Non-pigmented ciliary epithelial cell (primary cell): ENCODE data around the gene EFCAB14.
"Not testable (repeated sequence)": the region's sequence is repeated elsewhere in the genome, so short reads cannot be mapped to it uniquely, and the experiment has no call there.

Experiments used
- DNase-seq: peaks from one replicate; pipeline ENCODE4 v3.0.0-alpha.2; 2010; ENCODE audit warnings: low read depth

EFCAB14 gene

GRCh38 chr1:46653405-46653958 lies 65.4 kb downstream of the EFCAB14 start:
- no peak for DNase-seq

GRCh38 chr1:46652321-46653100 lies 66.4 kb downstream of the EFCAB14 start:
- no peak for DNase-seq

GRCh38 chr1:46651152-46651551 lies 67.8 kb downstream of the EFCAB14 start:
- DNase-seq: not testable (repeated sequence)

GRCh38 chr1:46650491-46650890 lies 68.4 kb downstream of the EFCAB14 start:
- DNase-seq: no peak

GRCh38 chr1:46649764-46650163 lies 69.2 kb downstream of the EFCAB14 start:
- no peak for DNase-seq

GRCh38 chr1:46647611-46648010 lies 71.3 kb downstream of the EFCAB14 start:
- DNase-seq: no peak

GRCh38 chr1:46646844-46647243 lies 72.1 kb downstream of the EFCAB14 start:
- no peak for DNase-seq

- no peak for DNase-seq
These were observed 72.6 kb downstream of the EFCAB14 start for GRCh38 chr1:46646331-46646730.

- DNase-seq: no peak
These were observed 73.1 kb downstream of the EFCAB14 start for GRCh38 chr1:46645815-46646214.

- DNase-seq: peak; percentile 77
These were observed 75.5 kb downstream of the EFCAB14 start for GRCh38 chr1:46643368-46643775.

GRCh38 chr1:46642115-46642680 lies 76.7 kb downstream of the EFCAB14 start:
- DNase-seq: no peak

- no peak for DNase-seq
These were observed 79.4 kb downstream of the EFCAB14 start for GRCh38 chr1:46639547-46639946.

GRCh38 chr1:46638921-46639320 lies 80.0 kb downstream of the EFCAB14 start:
- DNase-seq: no peak

GRCh38 chr1:46637444-46638083 lies 81.3 kb downstream of the EFCAB14 start:
- no peak for DNase-seq

GRCh38 chr1:46635205-46635604 lies 83.7 kb downstream of the EFCAB14 start:
- no peak for DNase-seq

- DNase-seq: no peak
These were observed 88.2 kb downstream of the EFCAB14 start for GRCh38 chr1:46630719-46631118.
